MM.1S (cell line): ENCODE measurements around the gene IL37.

Experiments used
- DNase-seq: peaks from one replicate; pipeline ENCODE4 v3.0.0-alpha.2; 2015
- H2AFZ ChIP-seq: fragments of 300-600 bp; sonication (generic); 2 replicates; pipeline ENCODE4 v1.6.0; 2016; ENCODE audit warnings: antibody characterized with exemption, low read length
- H3F3A ChIP-seq: fragments of 300-600 bp; sonication (generic); 2 replicates; pipeline ENCODE4 v1.6.1; 2016; ENCODE audit warnings: mild to moderate bottlenecking, antibody characterized with exemption, low read length, moderate library complexity, mixed read lengths; ENCODE audit not compliant: insufficient read depth
- H3K27ac ChIP-seq: fragments of 300-600 bp; sonication (generic); 2 replicates; pipeline ENCODE4 v1.5.1; 2016; ENCODE audit warnings: mild to moderate bottlenecking, low read length
- H3K27me3 ChIP-seq: fragments of 300-600 bp; sonication (generic); replicated peaks from 2 replicates; pipeline ENCODE4 v1.6.0; 2016; ENCODE audit warnings: low read length; ENCODE audit not compliant: insufficient read depth
- H3K36me3 ChIP-seq: fragments of 300-600 bp; sonication (generic); replicated peaks from 2 replicates; pipeline ENCODE4 v1.6.1; 2016; ENCODE audit warnings: mild to moderate bottlenecking, low read length, mixed read lengths; ENCODE audit not compliant: insufficient read depth
- H3K4me1 ChIP-seq: fragments of 300-600 bp; sonication (generic); 2 replicates; pipeline ENCODE4 v1.6.1; 2016; ENCODE audit warnings: low read length, mixed read lengths
- H3K4me2 ChIP-seq: fragments of 300-600 bp; sonication (generic); 2 replicates; pipeline ENCODE4 v1.6.0; 2016; ENCODE audit warnings: low read depth, low read length
- H3K4me3 ChIP-seq: fragments of 300-600 bp; sonication (generic); 2 replicates; pipeline ENCODE4 v1.5.1; 2016; ENCODE audit warnings: low read length, mixed read lengths
- H3K79me2 ChIP-seq: fragments of 300-600 bp; sonication (generic); 2 replicates; pipeline ENCODE4 v1.6.1; 2016; ENCODE audit warnings: mixed run types, low read length, mixed read lengths
- H3K9ac ChIP-seq: fragments of 300-600 bp; sonication (generic); 2 replicates; pipeline ENCODE4 v1.6.1; 2016; ENCODE audit warnings: low read length, mixed read lengths
- H3K9me2 ChIP-seq: fragments of 300-600 bp; sonication (generic); replicated peaks from 2 replicates; pipeline ENCODE4 v1.6.1; 2016; ENCODE audit warnings: mild to moderate bottlenecking, low read length, mixed read lengths; ENCODE audit not compliant: insufficient read depth
- H3K9me3 ChIP-seq: fragments of 300-600 bp; sonication (generic); replicated peaks from 2 replicates; pipeline ENCODE4 v1.6.1; 2016; ENCODE audit warnings: mild to moderate bottlenecking, low read length, mixed read lengths; ENCODE audit not compliant: insufficient read depth
- H4K20me1 ChIP-seq: fragments of 300-600 bp; sonication (generic); 2 replicates; pipeline ENCODE4 v1.6.1; 2016; ENCODE audit warnings: mild to moderate bottlenecking, low read length, moderate library complexity, mixed read lengths; ENCODE audit not compliant: insufficient read depth
- CTCF ChIP-seq: fragments of 300-600 bp; sonication (generic); IDR thresholded peaks from 2 replicates; pipeline ENCODE4 v1.5.1; 2016; ENCODE audit warnings: antibody characterized with exemption, low read length, mixed read lengths
- EZH2 ChIP-seq: fragments of 300-600 bp; sonication (generic); optimal IDR thresholded peaks from 2 replicates; pipeline ENCODE3; 2017; ENCODE audit warnings: low read depth, mild to moderate bottlenecking, antibody characterized with exemption, low read length, mixed read lengths
- EZH2phosphoT487 ChIP-seq: fragments of 300-600 bp; sonication (generic); IDR thresholded peaks from 2 replicates; pipeline ENCODE4 v1.6.1; 2018; ENCODE audit warnings: antibody characterized with exemption, low read length

IL37 gene

DNA sequence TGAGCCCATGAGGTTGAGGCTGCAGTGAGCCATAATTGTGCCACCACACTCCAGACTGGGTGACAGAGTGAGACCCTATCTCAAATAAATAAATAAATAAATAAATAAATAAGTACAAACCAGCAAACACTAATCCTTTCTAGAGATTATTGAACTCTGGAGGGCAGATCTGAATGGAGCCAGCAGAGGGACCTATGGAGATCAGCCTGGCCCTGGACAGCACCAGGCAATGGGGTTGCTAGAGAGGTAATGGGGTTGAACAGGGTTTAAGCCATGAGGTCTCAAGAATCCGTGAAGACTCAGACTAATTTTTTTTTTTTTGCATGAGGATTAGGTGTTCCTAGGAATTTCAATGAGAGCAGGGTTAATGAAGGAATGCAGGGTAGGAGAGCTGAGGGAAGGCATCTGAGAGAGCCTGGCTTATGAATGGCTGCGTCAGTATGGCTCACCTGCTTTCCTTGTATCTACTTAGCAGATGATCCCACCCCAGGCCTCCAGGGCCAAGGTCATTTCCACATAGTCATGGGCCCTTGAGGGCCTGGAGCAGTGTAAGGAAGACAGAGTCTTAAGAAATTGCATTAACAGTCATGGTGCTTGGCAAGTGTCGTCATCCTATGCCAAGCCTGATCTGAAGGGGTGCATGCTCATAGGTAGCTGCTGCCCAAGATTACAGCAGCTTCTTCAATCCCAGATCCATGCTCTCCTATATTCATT, 34.6 kb upstream of the IL37 start:
- H3K9ac ChIP-seq: no peak overlapping the region
- H3K27me3 ChIP-seq: no peaks in the 10 kb centered on the region
- no peak overlapping the region for H3K27ac ChIP-seq
- H3F3A ChIP-seq: no peaks in the 10 kb centered on the region
- H3K4me1 ChIP-seq: no peaks in the 10 kb centered on the region
- DNase-seq: no peak
- no peak overlapping the region for H3K4me3 ChIP-seq
- no peak for TF ChIP-seq EZH2
- no peak for TF ChIP-seq CTCF
- no peak for TF ChIP-seq EZH2phosphoT487
- H3K9me2 ChIP-seq: no peaks in the 10 kb centered on the region
- H3K9me3 ChIP-seq: no peaks in the 10 kb centered on the region
- H3K36me3 ChIP-seq: no peaks in the 10 kb centered on the region
- H2AFZ ChIP-seq: no peak overlapping the region
- H4K20me1 ChIP-seq: no peaks in the 10 kb centered on the region
- H3K79me2 ChIP-seq: no peaks in the 10 kb centered on the region
- no peak overlapping the region for H3K4me2 ChIP-seq

DNA sequence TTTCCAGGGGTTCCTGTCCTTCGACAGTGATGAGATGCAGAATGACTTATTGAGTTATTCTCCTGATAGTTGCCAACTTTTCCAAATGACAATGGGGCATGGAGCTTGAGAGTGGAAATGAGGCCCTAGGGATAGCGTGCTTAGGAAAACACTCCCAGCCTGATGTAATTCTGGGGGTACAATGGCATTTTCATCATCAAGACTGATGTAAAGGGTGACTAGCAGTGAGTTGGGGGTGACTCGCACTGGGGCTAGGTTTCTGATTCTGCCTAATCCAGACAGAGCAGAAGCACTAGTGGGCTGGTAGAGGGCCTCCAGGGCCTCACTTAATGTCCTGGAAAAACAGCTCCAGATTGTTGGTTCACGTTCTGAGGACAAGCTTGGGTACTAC, 34.0 kb upstream of the IL37 start:
- Histone ChIP-seq H3K79me2 (no peaks in the 10 kb centered on the region), H4K20me1 (no peaks in the 10 kb centered on the region), H3K27ac (no peak overlapping the region), H3F3A (no peaks in the 10 kb centered on the region), H3K9ac (no peak overlapping the region), H3K4me2 (no peak overlapping the region), H3K27me3 (no peaks in the 10 kb centered on the region), H3K9me3 (no peaks in the 10 kb centered on the region), H3K4me1 (no peaks in the 10 kb centered on the region), H2AFZ (no peak overlapping the region), H3K4me3 (no peak overlapping the region), H3K9me2 (no peaks in the 10 kb centered on the region), H3K36me3 (no peaks in the 10 kb centered on the region)
- TF ChIP-seq EZH2phosphoT487 (no peak), EZH2 (no peak), CTCF (no peak)
- DNase-seq: no peak

- Histone ChIP-seq H3K79me2 (no peaks in the 10 kb centered on the region), H3K27me3 (no peaks in the 10 kb centered on the region), H3K4me3 (no peak overlapping the region), H3K9me3 (no peaks in the 10 kb centered on the region), H3K4me2 (no peak overlapping the region), H3K9me2 (no peaks in the 10 kb centered on the region), H3K27ac (no peak overlapping the region), H4K20me1 (no peaks in the 10 kb centered on the region), H2AFZ (no peak overlapping the region), H3F3A (no peaks in the 10 kb centered on the region), H3K9ac (no peak overlapping the region), H3K36me3 (no peaks in the 10 kb centered on the region), H3K4me1 (no peaks in the 10 kb centered on the region)
- TF ChIP-seq EZH2phosphoT487: no peak
- no peak for TF ChIP-seq EZH2
- TF ChIP-seq CTCF: no peak
- DNase-seq: no peak
These were observed 33.5 kb upstream of the IL37 start for GRCh38 chr2:112877423-112877822.
